ENCODE data around the gene DNAH14.

- no peak for TF ChIP-seq CTCF (IDR thresholded peaks at IDR 0.05)
- TF ChIP-seq ZFX (IDR thresholded peaks at IDR 0.05; ENCODE audit: borderline replicate concordance) = no peak
These were observed 431.7 kb downstream of the DNAH14 start for GRCh38 chr1:225361176-225361575.

All from 22Rv1 (cell line).